HG02610 (cell line): ENCODE measurements around the gene GREB1L.
"Not testable (repeated sequence)": the region's sequence is repeated elsewhere in the genome, so short reads cannot be mapped to it uniquely, and the experiment has no call there.

Experiments
- ATAC-seq: cut with Tn5 transposase; IDR thresholded peaks from one replicate; pipeline ENCODE4 v1.9.1; 2021; ENCODE audit warnings: mild to moderate bottlenecking, moderate library complexity; ENCODE audit not compliant: unreplicated experiment

GREB1L gene

GRCh38 chr18:21303895-21304294 is 61.9 kb downstream of the GREB1L start:
- no peak for ATAC-seq

GRCh38 chr18:21305621-21306020 is 63.6 kb downstream of the GREB1L start:
- ATAC-seq: no peak

GRCh38 chr18:21306368-21306767 is 64.3 kb downstream of the GREB1L start:
- no peak for ATAC-seq

GRCh38 chr18:21307578-21307977 is 65.5 kb downstream of the GREB1L start:
- ATAC-seq: no peak

GRCh38 chr18:21309248-21309647 is 67.2 kb downstream of the GREB1L start:
- ATAC-seq: no peak

- ATAC-seq: not testable (repeated sequence)
Measured at GRCh38 chr18:21311980-21312379, 69.9 kb downstream of the GREB1L start.

- no peak for ATAC-seq
Measured at GRCh38 chr18:21313576-21313975, 71.5 kb downstream of the GREB1L start.

GRCh38 chr18:21314724-21315123 is 72.7 kb downstream of the GREB1L start:
- no peak for ATAC-seq

- not testable (repeated sequence) for ATAC-seq
Measured at GRCh38 chr18:21315126-21315525, 73.1 kb downstream of the GREB1L start.

- no peak for ATAC-seq
Measured at GRCh38 chr18:21315741-21316197, 73.7 kb downstream of the GREB1L start.

- no peak for ATAC-seq
Measured at GRCh38 chr18:21316296-21316695, 74.3 kb downstream of the GREB1L start.

- no peak for ATAC-seq
Measured at GRCh38 chr18:21321711-21322110, 79.7 kb downstream of the GREB1L start.

- no peak for ATAC-seq
Measured at GRCh38 chr18:21327101-21327500, 85.1 kb downstream of the GREB1L start.

- ATAC-seq: no peak
Measured at GRCh38 chr18:21330122-21330701, 88.2 kb downstream of the GREB1L start.

GRCh38 chr18:21331065-21331464 is 89.0 kb downstream of the GREB1L start:
- no peak for ATAC-seq

GRCh38 chr18:21335927-21336488 is 94.0 kb downstream of the GREB1L start:
- ATAC-seq: no peak

- no peak for ATAC-seq
Measured at GRCh38 chr18:21336846-21337245, 94.8 kb downstream of the GREB1L start.

GRCh38 chr18:21341141-21341540 is 99.1 kb downstream of the GREB1L start:
- no peak for ATAC-seq

- no peak for ATAC-seq
Measured at GRCh38 chr18:21342372-21342771, 100.3 kb downstream of the GREB1L start.

- no peak for ATAC-seq
Measured at GRCh38 chr18:21344860-21345259, 102.8 kb downstream of the GREB1L start.

- ATAC-seq: no peak
Measured at GRCh38 chr18:21345840-21346239, 103.8 kb downstream of the GREB1L start.

- no peak for ATAC-seq
Measured at GRCh38 chr18:21359746-21360145, 117.7 kb downstream of the GREB1L start.

- ATAC-seq: no peak
Measured at GRCh38 chr18:21361307-21361880, 119.4 kb downstream of the GREB1L start.
